LHCN-M2 (cell line): ENCODE results near the gene KDM2B. TPM values are rescaled to one million over a fixed set of nuclear protein-coding genes. Genes with fewer than 3 reads are reported as not detected.

Source experiments
- DNase-seq: peaks from one replicate; pipeline ENCODE4 v3.0.0-alpha.2; 2012; ENCODE audit warnings: low read depth
- total RNA-seq: library from RNA; depleted of rRNA; stranded (reverse); fragments of >200 nt; gene quantifications from 2 replicates; pipeline ENCODE4 v1.2.3, GENCODE V29; 2014

KDM2B gene
- total RNA-seq, 1 experiment from 2014 or later, result 28.8 TPM

DNA sequence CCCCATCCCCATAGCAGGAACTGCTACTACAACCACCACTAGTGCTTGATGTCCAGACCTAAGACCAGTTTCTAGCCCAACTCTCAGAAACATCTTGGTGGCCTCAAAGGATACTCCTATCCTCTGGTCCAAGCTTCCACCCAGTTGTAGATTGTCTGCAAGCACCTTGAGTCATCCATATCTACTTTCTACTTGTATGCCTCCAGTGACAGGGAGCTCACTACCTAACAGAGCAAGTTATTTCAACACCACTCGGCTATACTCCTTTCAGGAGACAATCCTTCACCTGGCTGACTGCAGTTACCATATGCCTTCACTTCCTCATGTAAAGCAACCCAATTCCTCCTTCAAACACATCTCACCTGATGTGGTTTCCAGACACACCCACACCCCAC, 49.5 kb downstream of the KDM2B start:
- no peak for DNase-seq

DNA sequence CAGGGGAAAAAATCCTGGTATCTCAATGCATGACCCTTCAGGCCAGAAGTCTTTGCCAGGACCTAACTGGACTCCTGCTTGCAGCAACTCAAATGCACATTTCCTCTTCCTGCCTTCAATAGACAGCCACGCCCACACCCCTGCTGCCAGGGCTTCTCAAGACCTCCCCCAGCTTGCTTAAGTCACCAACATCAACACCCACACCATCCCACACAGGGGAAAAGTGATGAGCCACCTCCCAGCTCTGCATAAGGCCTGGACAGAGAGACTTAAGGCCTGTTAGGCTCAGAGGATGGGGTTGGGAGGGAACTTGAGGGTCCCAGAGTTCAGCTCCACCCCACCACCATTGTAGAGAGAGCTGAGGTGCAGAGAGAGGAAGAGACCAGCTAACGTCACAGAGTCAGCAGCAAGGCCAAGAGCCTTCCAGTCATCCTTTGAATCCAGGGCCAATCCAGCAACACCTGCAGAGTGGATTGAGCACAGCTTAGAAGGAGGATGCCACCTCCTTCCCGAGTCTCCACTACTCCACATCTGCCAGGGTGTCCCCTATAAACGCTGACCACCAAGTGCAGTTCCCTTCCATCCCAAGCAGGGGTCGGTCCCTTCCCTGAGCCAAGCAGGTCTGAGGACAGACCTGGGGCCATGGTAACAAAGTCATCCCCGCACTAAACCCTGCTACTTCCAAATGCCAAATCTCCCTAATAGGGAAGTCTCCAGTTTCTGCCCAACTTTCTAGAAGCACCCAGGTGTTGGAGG, 50.0 kb downstream of the KDM2B start:
- DNase-seq, result peak; percentile 49

DNA sequence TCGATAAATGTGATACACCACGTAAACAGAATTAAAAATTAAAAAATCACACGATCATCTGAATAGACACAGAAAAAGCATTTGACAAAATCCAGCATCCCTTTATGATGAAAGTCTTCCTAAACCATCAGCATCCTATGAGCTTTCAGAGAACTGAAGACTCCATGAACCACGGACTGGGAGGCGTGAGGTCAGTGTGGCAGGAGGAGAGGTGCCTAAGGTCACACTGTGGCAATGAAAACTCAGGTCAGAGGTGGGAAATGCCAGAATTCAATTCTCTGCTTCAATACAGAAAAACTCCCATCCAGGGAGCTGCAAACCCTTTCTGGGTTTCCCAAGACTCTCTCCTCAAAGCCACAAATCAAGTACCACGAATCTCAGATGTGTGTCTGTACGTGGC, 51.6 kb downstream of the KDM2B start:
- DNase-seq, result no peak

DNA sequence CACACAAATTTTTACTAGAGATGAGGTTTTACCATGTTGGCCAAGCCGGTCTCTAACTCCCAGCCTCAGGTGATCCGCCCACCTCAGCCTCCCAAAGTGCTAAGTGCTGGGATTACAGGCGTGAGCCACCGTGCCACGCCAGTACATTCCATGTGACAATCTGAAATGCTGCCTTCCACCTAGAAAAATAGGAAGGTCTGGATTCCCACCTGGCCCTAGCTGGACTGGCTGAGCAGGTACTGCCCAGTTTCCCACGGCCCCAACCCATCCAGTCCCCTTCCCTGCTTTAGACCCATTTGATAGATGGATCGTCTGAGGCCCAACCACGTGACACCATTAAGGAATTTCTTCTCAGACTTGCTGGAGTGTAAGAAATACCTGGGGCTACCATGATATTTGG, 55.4 kb downstream of the KDM2B start:
- no peak for DNase-seq

DNA sequence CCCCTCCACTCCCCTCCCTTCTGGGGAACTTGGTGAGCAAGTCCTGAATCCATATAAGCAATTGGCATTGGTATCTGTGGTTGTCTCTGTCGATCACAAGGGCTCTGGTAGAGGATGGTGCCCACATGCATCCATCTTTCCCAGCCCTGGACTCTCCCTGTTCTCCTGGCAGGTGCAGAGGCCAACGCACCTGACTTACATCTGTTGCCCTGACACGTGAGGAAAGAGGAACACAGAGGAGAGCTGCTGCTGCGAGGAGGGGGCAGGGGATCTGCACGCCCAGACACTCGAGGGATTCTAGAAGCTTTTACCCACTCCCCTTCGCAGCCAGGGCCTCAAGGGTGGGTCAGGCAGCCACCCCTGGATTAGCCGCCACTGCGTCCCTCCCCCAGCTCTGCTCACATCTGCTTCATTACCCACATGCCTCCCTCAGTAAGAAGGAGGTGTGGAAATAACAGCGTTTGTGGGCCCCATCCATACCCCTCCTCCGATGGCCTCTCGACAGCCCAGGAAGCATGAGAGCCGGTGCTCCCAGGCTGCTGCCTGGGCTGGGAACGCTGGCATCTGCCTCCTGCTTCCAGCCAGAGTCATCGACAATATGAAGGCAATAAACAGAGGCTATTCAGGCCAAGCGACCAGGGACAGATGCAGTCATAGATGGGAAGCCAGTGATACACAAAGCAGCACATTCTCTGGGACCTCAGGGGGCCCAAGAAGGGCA, 56.5 kb downstream of the KDM2B start:
- DNase-seq, result no peak

DNA sequence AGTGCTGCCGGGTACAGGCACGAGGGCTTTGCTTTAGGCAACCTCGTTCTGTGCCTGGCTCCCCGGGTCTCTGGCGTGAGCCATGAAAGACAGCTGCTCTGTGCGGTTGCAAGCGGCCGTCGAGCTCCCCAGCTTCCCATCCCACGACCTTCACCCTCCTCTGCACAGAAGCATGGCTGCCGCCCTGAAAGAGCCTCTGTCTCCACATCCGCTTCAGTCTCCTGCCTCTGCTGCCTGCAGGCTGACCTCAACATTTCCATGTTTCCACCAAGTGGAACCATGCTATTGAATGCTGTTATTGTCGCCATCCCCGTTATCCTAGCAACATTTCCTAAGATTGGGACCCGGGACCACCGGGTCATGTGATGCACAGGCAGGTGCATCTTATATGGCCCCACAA, 57.1 kb downstream of the KDM2B start:
- DNase-seq, result no peak

DNA sequence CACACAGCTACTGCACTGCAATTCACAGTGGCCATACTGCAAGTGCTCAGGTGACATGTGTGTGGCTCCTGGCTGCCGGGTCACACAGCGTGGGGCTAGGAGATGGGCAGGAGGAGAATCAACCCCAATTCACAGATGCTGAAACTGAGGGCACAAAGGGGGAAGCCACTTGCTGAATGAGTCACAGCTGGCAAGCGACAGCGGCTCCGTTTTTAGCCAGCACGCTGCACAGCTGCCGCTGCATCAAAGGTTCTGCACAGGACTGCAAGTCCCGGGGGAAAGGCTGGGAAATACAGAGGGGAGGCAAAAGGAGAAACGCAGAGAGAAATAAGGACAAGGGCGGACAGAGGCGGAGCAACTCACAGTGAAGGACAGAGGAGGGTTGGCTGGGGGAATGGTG, 57.9 kb downstream of the KDM2B start:
- DNase-seq, result no peak

DNA sequence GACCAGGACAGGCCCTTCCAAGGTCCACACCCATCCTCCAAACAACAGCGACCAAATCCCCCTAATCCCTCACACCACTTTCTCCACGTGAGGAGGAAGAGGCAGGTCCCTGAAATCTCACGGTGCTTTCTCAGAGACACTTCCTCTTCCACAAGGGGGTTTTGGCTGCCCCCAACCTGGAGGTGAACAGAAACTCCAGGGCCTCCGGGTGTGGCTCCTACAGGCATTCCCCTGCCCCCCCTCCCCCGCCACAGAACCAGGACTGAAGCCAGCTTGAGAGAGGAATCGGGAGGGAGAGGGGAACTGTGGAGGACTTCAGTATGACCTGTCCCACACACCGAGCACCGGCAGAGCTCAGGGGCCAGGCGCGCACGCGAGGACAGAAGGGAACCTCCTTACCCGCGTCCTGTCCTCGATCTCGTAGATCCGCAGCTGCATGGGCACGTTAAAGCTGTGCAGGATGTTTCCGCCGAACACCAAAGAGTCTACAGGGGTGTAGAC, 60.2 kb downstream of the KDM2B start:
- DNase-seq, result no peak

DNA sequence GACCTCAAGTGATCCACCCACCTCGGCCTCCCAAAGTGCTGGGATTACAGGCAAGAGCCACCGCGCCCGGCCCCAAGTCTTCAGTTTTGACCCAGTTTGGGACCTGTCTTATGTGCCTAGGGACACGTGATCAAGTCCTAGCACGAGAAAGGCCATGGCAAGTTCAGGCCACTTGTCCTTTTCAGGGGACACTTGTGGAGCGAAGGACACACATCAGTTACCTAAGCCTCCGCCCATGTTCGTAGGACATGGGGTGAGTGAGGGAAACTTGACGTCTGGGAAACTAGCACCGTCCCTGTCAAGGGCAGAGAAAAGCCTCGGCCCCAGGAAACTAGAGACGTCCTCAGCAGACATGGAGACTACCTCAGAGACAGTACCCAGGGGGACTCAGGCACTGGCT, 60.7 kb downstream of the KDM2B start:
- no peak for DNase-seq

DNA sequence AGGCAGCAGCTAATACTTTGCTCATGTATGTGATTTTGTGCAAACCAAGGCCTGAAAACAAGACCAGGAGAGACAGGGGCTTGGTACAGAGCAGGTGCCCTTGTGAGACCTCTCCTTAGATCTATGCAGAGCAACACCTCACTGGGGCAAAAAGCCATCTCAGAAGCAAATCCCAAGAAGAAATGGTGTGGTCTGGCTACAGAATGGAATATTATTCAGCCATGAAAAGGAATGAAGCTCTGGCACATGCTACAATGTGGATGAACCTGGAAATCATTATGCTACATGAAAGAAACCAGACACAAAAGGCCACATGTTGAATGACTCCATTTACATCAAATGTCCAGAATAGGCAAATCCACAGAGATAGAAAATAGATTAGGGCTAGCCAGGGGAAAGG, 61.6 kb downstream of the KDM2B start:
- DNase-seq, result no peak

DNA sequence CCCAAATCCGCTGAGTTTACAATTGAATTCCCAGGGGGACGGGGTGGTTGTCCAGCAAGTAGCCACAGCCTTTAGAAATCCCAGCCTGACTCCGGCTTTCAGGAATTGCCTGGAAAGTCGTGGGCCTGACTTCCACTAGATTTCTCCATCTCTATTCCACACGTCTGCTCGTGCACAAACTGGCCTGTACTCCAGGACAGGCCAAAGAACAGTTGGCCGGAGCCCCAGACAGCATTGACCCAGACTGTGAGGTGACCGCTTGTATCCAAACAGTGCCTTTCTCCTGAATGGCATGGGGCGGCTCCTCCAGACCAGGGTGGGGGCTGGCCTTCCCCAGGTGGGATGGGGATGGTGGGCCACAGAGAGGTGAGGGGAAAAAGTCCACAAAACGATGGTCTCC, 62.2 kb downstream of the KDM2B start:
- no peak for DNase-seq

DNA sequence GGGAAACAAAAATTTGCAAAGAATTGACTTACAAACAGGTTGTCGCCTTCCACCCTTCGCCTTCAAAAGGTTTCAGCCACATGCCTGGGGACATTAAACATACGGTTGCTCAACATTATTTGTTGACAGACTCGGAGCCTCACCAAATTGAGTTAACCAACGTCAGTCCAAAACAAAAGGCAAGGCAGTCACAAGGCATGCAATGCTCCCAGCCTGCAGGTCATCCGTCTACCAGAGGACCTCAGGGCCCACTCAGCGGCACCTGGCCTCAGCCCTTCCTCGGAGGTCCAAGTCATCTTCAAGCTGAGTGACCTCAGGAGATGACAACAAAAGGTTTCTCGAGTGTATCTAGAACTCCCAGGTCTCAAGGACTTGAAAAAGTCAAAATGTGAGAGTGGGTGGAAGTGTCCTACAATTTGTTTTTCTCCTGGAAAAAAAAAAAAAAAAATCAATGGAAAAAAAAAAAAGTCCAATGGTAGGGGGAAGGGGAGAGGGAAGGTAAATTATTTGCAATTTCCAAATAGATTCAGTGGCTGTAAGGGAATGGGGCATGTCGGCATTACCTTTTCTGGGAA, 64.3 kb downstream of the KDM2B start:
- DNase-seq, result no peak

DNA sequence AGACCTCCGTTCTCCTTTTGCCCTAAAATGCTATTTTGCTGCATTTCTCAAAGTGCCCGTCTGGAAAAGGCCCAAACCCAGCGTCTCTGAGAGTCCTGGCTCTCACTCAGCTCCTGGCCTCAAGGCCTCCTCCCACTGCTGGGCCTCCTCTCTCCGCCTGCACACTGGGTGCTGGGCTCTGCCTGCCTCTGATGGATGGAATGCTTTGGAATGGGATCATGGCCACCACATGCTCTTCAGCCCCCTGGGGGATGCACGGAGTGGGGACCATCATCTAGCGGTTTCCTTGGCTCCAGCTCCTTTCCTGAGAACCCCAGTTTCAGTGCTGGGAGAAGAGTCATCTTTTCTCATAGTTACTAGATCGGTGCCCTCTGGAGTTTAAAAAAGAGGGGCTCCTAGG, 65.2 kb downstream of the KDM2B start:
- DNase-seq, result no peak

DNA sequence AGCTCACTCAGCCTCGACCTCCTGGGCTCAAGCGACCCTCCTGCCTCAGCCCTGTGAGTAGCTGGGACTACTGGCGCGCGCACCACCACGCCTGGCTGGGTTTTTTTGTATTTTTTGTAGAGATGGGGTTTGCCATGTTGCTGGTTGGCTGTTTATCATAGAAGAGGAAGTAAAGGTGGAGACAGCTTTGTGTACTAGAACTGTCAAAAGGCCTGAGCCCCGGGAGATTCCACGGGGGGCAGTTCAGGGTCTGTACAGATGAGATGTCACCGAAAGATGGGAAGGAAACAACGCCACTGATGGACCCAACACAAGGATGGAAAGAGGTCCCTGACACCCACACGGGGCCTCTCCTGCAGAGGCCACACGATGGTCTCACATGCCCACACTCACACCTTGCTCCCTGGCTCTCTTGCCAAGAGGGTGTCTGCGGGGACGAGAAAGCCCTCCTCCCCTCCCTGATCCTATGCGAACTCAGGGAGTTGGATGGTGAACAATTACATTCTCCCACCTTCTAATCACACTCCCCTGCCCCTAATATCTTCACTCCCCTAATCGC, 66.6 kb downstream of the KDM2B start:
- DNase-seq, result no peak

DNA sequence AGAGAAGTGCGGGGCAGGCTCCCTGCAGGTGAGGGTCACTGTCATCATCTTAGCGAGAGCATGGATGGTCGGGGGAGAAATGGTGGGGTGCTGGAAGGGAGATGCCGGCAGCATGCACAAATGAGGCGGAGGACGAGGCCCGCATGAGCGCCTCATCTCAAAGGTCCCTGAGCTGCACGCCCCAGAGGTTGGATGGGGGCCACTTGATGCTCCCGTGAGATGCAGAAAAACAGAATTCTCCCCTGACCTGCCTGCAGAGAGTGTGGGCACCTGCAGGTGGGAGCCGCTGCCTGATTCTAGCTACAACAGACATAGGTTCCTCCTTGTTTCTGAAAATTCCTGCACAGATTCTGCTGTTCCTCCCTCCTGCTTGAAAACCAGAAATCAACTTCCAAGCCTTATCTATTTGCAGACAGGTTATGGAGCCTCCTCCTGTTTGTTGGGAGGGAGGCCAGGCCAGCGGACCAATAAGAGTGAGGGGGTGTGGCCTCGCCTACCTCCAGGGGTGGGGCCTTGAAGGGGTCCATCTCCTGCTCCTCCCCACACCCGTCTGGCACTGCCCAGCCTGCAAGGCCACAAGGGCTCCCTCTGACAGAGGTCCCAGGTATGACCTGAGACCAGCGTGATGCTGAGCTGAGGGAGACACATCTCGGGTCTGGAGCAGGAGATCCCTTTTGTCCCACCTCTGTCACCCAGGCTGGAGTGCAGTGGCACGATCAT, 67.2 kb downstream of the KDM2B start:
- no peak for DNase-seq

DNA sequence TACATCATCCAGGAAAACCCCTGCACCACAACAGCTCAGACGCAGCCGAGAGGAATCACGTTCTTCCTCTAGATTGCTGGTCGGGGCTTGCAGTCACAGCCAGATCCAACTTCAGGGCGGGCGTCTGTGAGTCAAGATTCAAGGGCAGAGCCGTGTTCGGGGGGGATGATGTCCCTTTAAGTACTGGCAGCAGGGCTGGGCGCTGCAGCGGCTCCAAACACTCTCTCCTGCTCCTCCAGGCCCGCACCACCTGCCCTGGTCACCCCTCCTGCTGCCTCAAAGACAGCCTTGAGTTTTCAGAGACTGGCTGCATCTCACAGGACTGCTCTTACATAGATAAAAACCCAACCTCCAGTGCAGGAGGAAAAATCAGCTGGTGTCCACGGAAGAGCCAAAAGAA, 68.3 kb downstream of the KDM2B start:
- DNase-seq, result no peak

DNA sequence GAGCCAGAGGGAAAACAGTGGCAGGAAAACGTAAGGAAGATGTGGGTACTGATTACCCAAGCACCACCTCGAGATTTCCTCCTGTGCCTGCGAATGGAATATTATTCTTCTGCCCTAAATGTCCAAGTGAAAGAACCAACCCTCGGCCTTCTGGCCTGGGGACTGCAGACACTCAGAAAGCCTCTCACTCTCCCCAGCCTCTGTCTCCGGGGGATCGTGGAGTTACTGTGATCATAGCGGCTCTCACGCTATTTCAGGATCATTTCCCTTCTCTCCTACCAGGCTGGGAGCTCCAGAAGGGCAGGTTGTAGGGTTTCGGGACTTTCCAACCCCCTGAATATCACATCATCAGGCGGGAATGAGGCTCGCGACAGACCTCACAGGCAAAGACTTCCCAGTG, 68.9 kb downstream of the KDM2B start:
- DNase-seq, result no peak

DNA sequence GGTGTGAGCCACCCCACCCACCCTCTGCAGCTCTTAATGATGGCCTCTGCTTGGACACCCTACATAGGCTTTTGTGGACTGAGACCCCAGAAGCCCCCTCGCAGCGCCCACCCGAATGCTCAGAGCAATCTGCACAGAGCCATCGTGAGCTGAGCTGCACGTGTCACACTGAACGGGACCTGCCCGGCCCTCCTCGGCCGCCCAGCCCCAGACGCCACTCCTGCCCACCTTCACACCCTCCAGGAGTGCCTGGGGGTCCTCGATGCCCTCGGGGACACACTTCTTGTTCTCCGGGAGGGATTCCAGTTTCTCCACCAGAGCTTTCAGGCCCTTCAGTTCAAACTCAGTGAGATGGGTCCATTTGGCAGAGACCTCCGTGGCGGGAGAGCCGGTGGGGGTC, 71.5 kb downstream of the KDM2B start:
- no peak for DNase-seq

DNA sequence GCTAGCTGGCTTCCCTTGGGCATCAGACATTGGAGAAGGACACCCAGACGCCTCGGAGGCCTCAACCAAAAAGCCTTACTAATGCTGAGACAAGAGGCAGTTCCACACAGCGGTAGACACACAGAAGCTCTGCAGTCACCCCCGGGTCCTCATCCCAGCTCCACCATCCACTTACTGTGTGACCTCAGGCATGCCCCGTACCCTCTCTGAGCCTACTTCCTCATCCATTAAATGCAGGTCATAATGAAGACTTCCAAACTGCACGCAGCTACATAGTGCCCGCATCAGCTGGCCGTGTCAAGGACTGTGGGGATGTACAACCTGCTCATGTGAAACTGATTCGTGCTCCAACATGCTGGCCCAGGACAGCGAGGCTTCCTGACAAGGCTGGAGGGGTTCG, 72.3 kb downstream of the KDM2B start:
- no peak for DNase-seq

DNA sequence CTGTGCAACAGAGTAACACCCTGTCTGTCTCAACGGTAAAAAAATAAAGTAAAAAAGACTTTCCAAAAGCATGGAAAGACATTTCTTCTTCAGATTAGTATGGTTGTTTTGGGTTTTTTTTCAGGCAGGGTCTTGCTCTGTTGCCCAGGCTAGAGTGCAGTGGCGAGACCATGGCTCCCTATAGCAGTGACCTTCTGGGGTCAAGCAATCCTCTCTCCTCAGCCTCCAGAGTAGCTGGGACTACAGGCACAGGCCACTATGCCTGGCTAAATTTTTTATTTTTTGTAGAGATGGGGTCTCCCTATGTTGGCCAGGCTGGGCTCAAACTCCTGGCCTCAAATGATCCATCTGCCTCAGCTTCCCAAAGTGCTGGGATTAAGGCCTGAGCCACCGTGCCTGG, 72.8 kb downstream of the KDM2B start:
- DNase-seq, result no peak

DNA sequence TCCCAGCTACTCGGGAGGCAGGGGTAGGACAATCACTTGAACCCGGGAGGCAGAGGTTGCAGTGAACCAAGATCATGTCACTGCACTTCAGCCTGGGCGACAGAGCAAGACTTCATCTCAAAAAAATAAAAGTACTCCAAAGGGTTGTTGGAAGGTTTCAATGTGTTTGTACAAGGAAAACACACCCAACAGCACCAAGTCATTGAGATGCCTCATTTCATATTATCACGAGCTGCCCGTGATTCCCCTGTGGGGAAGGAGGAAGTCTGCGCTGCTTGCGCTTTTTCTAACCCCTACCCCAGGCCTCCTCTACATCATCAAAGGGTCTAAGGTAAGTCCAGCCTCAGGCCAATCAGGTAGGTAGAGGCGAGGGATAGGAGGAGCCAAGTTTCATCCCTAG, 73.6 kb downstream of the KDM2B start:
- no peak for DNase-seq

DNA sequence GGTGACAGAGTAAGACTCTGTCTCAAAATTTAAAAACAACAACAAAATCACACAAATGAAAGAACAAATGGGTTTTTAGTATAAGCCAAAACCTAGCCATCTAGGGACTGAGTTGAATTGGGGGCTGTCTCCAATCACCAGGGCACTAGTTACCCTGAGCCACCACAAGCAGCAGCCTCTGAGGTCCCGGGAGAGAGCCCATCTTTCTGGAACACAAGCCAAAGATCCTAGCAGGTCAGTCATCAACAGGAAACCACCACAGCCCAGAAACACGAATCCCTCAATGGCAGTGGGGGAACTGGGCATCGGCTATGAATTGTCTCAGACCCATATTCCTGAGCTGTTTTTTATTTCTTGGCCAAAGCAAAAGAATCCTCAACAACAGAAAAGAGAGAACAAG, 75.3 kb downstream of the KDM2B start:
- peak; percentile 9 for DNase-seq
